ENCODE results near the gene IMP3. TPM values are rescaled to one million over a fixed set of nuclear protein-coding genes. Genes with fewer than 3 reads are reported as not detected.
A peak's percentile ranks its signal among the peaks of the same experiment; 100 is the strongest.

IMP3 gene
- total and polyA plus RNA-seq, 2 donors (not counting 3 experiments of a cell fraction or from before 2014, with no cell fraction given), result 41.3 to 64.0 TPM

- intact Hi-C loops (cut with micrococcal nuclease), result loop anchor here (1.0 kb wide), 1 partner anchor 18 kb away; no protein-coding TSS in a partner anchor
These were observed 19.8 kb downstream of the IMP3 start for GRCh38 chr15:75620058-75620820.

GRCh38 chr15:75616766-75617165 lies 23.3 kb downstream of the IMP3 start:
- no peaks in the 10 kb centered on the region for H4K20me1 ChIP-seq (replicated peaks; ENCODE audit: control insufficient read depth, extremely low read depth, insufficient read depth, low read length)
- no peak overlapping the region for H3K4me3 ChIP-seq (replicated peaks in 1 of 3; ENCODE audit: insufficient read depth in 1 of 3, low read depth in 1 of 3, low read length in 3 of 3)
- no TSS peak for BruUV-seq (replicated peaks)
- dilution Hi-C loops (cut with MboI; ENCODE audit: extremely low pct_ligation_motif_present, low sequenced_read_pairs), result no loop called here
- H3K27me3 ChIP-seq (ENCODE audit: control insufficient read depth in 2 of 2, insufficient read depth in 2 of 2, low read length in 2 of 2), result no peaks in the 10 kb centered on the region
- H3K4me2 ChIP-seq (ENCODE audit: insufficient read depth, low read length), result no peak overlapping the region
- H3K9me3 ChIP-seq (replicated peaks; ENCODE audit: control insufficient read depth, insufficient read depth, low read length), result no peaks in the 10 kb centered on the region
- ChIA-PET POLR2A (no interaction called here), CTCF (interaction anchor here (0.8 to 1.8 kb wide), 2 partner anchors 19 to 67 kb away, joined by 3 to 5 read pairs; no protein-coding TSS in a partner anchor)
- no peak for TF ChIP-seq CTCF (IDR thresholded peaks at IDR 0.05; ENCODE audit: extremely low read depth in 1 of 2, insufficient read depth in 1 of 2, low read depth in 1 of 2, low read length in 2 of 2)
- TF ChIP-seq FOS (IDR thresholded peaks at IDR 0.05; ENCODE audit: borderline replicate concordance, insufficient read depth, low read length), result no peak
- TF ChIP-seq JUN (IDR thresholded peaks at IDR 0.05; ENCODE audit: borderline replicate concordance, insufficient read depth, insufficient read length, low read depth), result no peak
- no peak for TF ChIP-seq MYC (IDR thresholded peaks at IDR 0.05; ENCODE audit: low read depth, low read length)
- TF ChIP-seq GATA2 (IDR thresholded peaks at IDR 0.05; ENCODE audit: insufficient read depth, insufficient read length, low read depth, low read length), result no peak
- TF ChIP-seq POLR2AphosphoS5 (IDR thresholded peaks at IDR 0.05; ENCODE audit: insufficient read depth, low read depth, low read length), result no peak
- no peak for TF ChIP-seq EZH2 (IDR thresholded peaks at IDR 0.05; ENCODE audit: borderline replicate concordance, low read depth, low read length, severe bottlenecking)
- no peak for TF ChIP-seq POLR2A (IDR thresholded peaks at IDR 0.05; ENCODE audit: low read depth, low read length)
- TF ChIP-seq MAX (IDR thresholded peaks at IDR 0.05; ENCODE audit: insufficient read depth, insufficient read length), result no peak
- no peaks in the 10 kb centered on the region for H3K79me2 ChIP-seq (ENCODE audit: control insufficient read depth, insufficient read depth, low read length)
- intact Hi-C loops (cut with micrococcal nuclease), result no loop called here
- no peak overlapping the region for H3K27ac ChIP-seq (ENCODE audit: insufficient read depth, low read depth, low read length)
- no peak overlapping the region for H3K9ac ChIP-seq (replicated peaks; ENCODE audit: extremely low read depth, insufficient read depth, low read length)
- FAIRE-seq (no peak), DNase-seq (ENCODE audit: low read depth, low spot score) (no peak)
- H2AFZ ChIP-seq (ENCODE audit: low read depth, low read length), result no peak overlapping the region
- H3K36me3 ChIP-seq (ENCODE audit: control insufficient read depth in 2 of 2, extremely low read depth in 1 of 2, insufficient read depth in 2 of 2, low read length in 2 of 2), result peaks cover 5 to 16% of the 10 kb centered on the region in 2 experiments
- H3K4me1 ChIP-seq (ENCODE audit: control insufficient read depth, extremely low read depth, insufficient read depth, low read length), result peaks cover 18% of the 10 kb centered on the region
- no peaks in the 10 kb centered on the region for H3K9me1 ChIP-seq (replicated peaks; ENCODE audit: control insufficient read depth, extremely low read depth, insufficient read depth, low read length)

More at GRCh38 chr15:75620058-75620820, 19.8 kb downstream of the IMP3 start:
- peak overlapping the region in 1 of 3 experiments; percentile 50 for H3K4me3 ChIP-seq (replicated peaks in 1 of 3; ENCODE audit: insufficient read depth in 1 of 3, low read depth in 1 of 3, low read length in 3 of 3)
- dilution Hi-C loops (cut with MboI; ENCODE audit: extremely low pct_ligation_motif_present, low sequenced_read_pairs), result no loop called here
- H4K20me1 ChIP-seq (replicated peaks; ENCODE audit: control insufficient read depth, extremely low read depth, insufficient read depth, low read length), result no peaks in the 10 kb centered on the region
- DNase-seq (ENCODE audit: low read depth, low spot score) (no peak), FAIRE-seq (no peak)
- ChIA-PET CTCF (interaction anchor here (0.6 to 2.2 kb wide), 26 partner anchors 10 to 252 kb away, joined by 3 to 32 read pairs (median 4); partner anchors contain the start of genes IMP3, PTPN9 and SNX33), POLR2A (interaction anchor here (0.7 to 1.1 kb wide), 3 partner anchors 20 to 66 kb away, joined by 3 to 6 read pairs (median 3); partner anchors contain the start of gene IMP3)
- H3K9me1 ChIP-seq (replicated peaks; ENCODE audit: control insufficient read depth, extremely low read depth, insufficient read depth, low read length), result no peaks in the 10 kb centered on the region
- H2AFZ ChIP-seq (ENCODE audit: low read depth, low read length), result peak overlapping the region; percentile 71
- no peaks in the 10 kb centered on the region for H3K9me3 ChIP-seq (replicated peaks; ENCODE audit: control insufficient read depth, insufficient read depth, low read length)
- H3K79me2 ChIP-seq (ENCODE audit: control insufficient read depth, insufficient read depth, low read length), result no peaks in the 10 kb centered on the region
- peak overlapping the region; percentile 87 for H3K27ac ChIP-seq (ENCODE audit: insufficient read depth, low read depth, low read length)
- H3K4me2 ChIP-seq (ENCODE audit: insufficient read depth, low read length), result peak overlapping the region; percentile 78
- H3K27me3 ChIP-seq (ENCODE audit: control insufficient read depth in 2 of 2, insufficient read depth in 2 of 2, low read length in 2 of 2), result no peaks in the 10 kb centered on the region
- TF ChIP-seq JUN (IDR thresholded peaks at IDR 0.05; ENCODE audit: borderline replicate concordance, insufficient read depth, insufficient read length, low read depth) (no peak), MYC (IDR thresholded peaks at IDR 0.05; ENCODE audit: low read depth, low read length) (no peak), POLR2AphosphoS5 (IDR thresholded peaks at IDR 0.05; ENCODE audit: insufficient read depth, low read depth, low read length) (peak; percentile 1)
- peaks cover 18% of the 10 kb centered on the region for H3K4me1 ChIP-seq (ENCODE audit: control insufficient read depth, extremely low read depth, insufficient read depth, low read length)
- peaks cover 5 to 12% of the 10 kb centered on the region in 2 experiments for H3K36me3 ChIP-seq (ENCODE audit: control insufficient read depth in 2 of 2, extremely low read depth in 1 of 2, insufficient read depth in 2 of 2, low read length in 2 of 2)
- no TSS peak for BruUV-seq (replicated peaks)
- peak overlapping the region; percentile 74 for H3K9ac ChIP-seq (replicated peaks; ENCODE audit: extremely low read depth, insufficient read depth, low read length)

All from endothelial cell of umbilical vein (primary cell).